ENCODE measurements around the gene OTUD7B. TPM values are rescaled to one million over a fixed set of nuclear protein-coding genes. Genes with fewer than 3 reads are reported as not detected.

The OTUD7B gene
- total RNA-seq, 4 donors from 2014 or later = 34.1 to 49.6 (median 42.3) TPM

- Histone ChIP-seq H3K4me1 (peaks cover 3 to 42% (median 18%) of the 10 kb centered on the region in 3 donors), H3K4me3 (peak overlapping the region; percentile 69 to 94), H3K27ac (peak overlapping the region; percentile 92 to 96 (median 94)), H3K9me3 (no peaks in the 10 kb centered on the region), H3K27me3 (no peaks in the 10 kb centered on the region), H3K36me3 (peaks cover 7 to 78% of the 10 kb centered on the region in 2 donors)
- TF ChIP-seq EP300 (IDR thresholded peaks at IDR 0.05) (no peak), CTCF (IDR thresholded peaks at IDR 0.05) (no peak), POLR2A (IDR thresholded peaks at IDR 0.05) (no peak), POLR2AphosphoS5 (IDR thresholded peaks at IDR 0.05) (no peak)
- no peak for ATAC-seq
- WGBS, 2 donors (ENCODE audit: low coverage in 1 of 2) = 0 to 4% methylated on average over 5 to 9 of the region's 10 CpGs
These were observed 83.4 kb downstream of the OTUD7B start for GRCh38 chr1:149927056-149927562.

GRCh38 chr1:149926296-149926695 lies 84.2 kb downstream of the OTUD7B start:
- peak overlapping the region in 1 of 2 donors; percentile 69 for H3K4me3 ChIP-seq
- H3K4me1 ChIP-seq = peaks cover 3 to 42% (median 18%) of the 10 kb centered on the region in 3 donors
- TF ChIP-seq EP300 (IDR thresholded peaks at IDR 0.05) = no peak
- TF ChIP-seq CTCF (IDR thresholded peaks at IDR 0.05) = no peak
- TF ChIP-seq POLR2A (IDR thresholded peaks at IDR 0.05) = no peak
- no peak for TF ChIP-seq POLR2AphosphoS5 (IDR thresholded peaks at IDR 0.05)
- 92 to 93% methylated on average over 2 to 4 of the region's 9 CpGs for WGBS, 2 donors (ENCODE audit: low coverage in 1 of 2)
- ATAC-seq = no peak
- H3K27me3 ChIP-seq = no peaks in the 10 kb centered on the region
- H3K9me3 ChIP-seq = no peaks in the 10 kb centered on the region
- H3K36me3 ChIP-seq = peaks cover 7 to 77% of the 10 kb centered on the region in 2 donors
- no peak overlapping the region for H3K27ac ChIP-seq

DNA sequence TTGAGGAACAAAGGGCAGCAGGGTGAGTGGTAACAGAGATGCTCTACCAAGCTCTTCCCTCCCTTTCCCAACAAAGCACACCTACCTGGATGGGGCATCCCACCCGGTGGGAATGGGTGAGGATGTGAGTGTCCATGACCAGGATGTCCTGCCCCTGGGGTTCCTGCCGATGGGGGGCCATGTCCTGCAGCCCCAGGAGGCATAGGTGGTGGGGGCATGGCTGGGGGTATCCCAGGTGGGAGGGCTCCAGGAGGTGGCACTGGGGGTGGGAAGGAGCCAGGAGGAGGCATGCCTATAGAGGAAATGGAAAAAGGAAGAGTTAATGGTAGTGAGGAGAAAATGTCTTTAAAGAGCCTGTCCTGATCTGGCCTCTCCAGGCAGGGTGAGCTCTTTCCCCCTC lies 84.8 kb downstream of the OTUD7B start:
- Histone ChIP-seq H3K27me3 (no peaks in the 10 kb centered on the region), H3K4me1 (peaks cover 3 to 42% (median 18%) of the 10 kb centered on the region in 3 donors), H3K36me3 (peaks cover 7 to 72% of the 10 kb centered on the region in 2 donors), H3K4me3 (no peak overlapping the region), H3K9me3 (no peaks in the 10 kb centered on the region), H3K27ac (no peak overlapping the region)
- no peak for TF ChIP-seq CTCF (IDR thresholded peaks at IDR 0.05)
- TF ChIP-seq POLR2AphosphoS5 (IDR thresholded peaks at IDR 0.05) = no peak
- no peak for TF ChIP-seq POLR2A (IDR thresholded peaks at IDR 0.05)
- TF ChIP-seq EP300 (IDR thresholded peaks at IDR 0.05) = no peak
- no peak for ATAC-seq
- 76 to 86% methylated on average over 1 to 2 of the region's 2 CpGs for WGBS, 2 donors (ENCODE audit: low coverage in 1 of 2)

DNA sequence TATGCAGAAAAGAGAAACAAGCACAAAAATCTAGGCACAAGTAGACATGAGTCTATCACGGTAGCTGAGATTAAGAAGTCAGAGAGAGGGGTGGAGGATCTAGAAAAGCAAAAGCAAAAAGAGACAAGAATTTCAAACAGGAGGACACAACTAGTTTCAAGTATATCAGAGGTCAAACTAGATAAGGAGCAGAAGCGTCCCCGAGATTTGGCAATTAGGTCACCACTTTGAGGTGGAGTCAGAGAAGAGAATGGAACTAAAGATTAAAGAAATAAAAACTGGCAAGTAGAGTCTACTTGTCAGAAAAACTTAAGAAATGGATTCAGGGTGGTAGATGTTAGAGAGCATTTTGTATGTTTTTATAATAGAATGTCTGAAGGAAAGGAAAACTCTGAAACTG lies 85.2 kb downstream of the OTUD7B start:
- TF ChIP-seq CTCF (IDR thresholded peaks at IDR 0.05) = no peak
- no peak for TF ChIP-seq POLR2AphosphoS5 (IDR thresholded peaks at IDR 0.05)
- no peak for TF ChIP-seq POLR2A (IDR thresholded peaks at IDR 0.05)
- TF ChIP-seq EP300 (IDR thresholded peaks at IDR 0.05) = no peak
- 76 to 93% methylated on average over 3 of the region's 3 CpGs for WGBS, 2 donors (ENCODE audit: low coverage in 1 of 2)
- Histone ChIP-seq H3K9me3 (no peaks in the 10 kb centered on the region), H3K27me3 (no peaks in the 10 kb centered on the region), H3K36me3 (peaks cover 7 to 68% of the 10 kb centered on the region in 2 donors), H3K4me3 (no peak overlapping the region), H3K27ac (no peak overlapping the region), H3K4me1 (peaks cover 3 to 42% (median 18%) of the 10 kb centered on the region in 3 donors)
- ATAC-seq = no peak

GRCh38 chr1:149923626-149924025 lies 86.9 kb downstream of the OTUD7B start:
- ATAC-seq = no peak
- 76 to 80% methylated on average over 3 to 10 of the region's 10 CpGs for WGBS, 2 donors (ENCODE audit: low coverage in 1 of 2)
- H3K4me3 ChIP-seq = no peak overlapping the region
- H3K27ac ChIP-seq = no peak overlapping the region
- H3K9me3 ChIP-seq = no peaks in the 10 kb centered on the region
- no peak for TF ChIP-seq CTCF (IDR thresholded peaks at IDR 0.05)
- TF ChIP-seq POLR2A (IDR thresholded peaks at IDR 0.05) = no peak
- TF ChIP-seq POLR2AphosphoS5 (IDR thresholded peaks at IDR 0.05) = no peak
- TF ChIP-seq EP300 (IDR thresholded peaks at IDR 0.05) = no peak
- no peaks in the 10 kb centered on the region for H3K27me3 ChIP-seq
- peaks cover 3 to 38% (median 18%) of the 10 kb centered on the region in 3 donors for H3K4me1 ChIP-seq
- H3K36me3 ChIP-seq = peaks cover 7 to 54% of the 10 kb centered on the region in 2 donors
